ENCODE data around the gene CTNND2.

CTNND2 gene

DNA sequence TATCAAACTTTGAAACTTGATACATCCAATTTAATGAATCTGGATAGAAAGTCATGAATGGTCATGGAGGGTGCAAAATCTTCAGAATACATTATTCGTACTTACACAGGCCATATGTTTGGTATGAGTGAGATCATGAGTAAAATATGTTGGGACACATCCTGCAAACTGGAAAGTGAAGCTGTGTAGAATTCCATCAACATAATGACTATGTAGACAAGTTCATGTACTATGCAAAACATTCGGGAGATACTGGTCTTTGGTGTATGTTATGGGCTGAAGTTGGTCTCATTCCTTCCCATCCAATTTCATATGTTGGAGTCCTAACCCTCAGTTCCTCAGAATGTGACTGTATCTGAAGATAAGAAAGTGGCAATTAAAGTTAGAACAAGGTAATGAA, 18.1 kb upstream of the CTNND2 start:
- TF ChIP-seq, protein P1, sequence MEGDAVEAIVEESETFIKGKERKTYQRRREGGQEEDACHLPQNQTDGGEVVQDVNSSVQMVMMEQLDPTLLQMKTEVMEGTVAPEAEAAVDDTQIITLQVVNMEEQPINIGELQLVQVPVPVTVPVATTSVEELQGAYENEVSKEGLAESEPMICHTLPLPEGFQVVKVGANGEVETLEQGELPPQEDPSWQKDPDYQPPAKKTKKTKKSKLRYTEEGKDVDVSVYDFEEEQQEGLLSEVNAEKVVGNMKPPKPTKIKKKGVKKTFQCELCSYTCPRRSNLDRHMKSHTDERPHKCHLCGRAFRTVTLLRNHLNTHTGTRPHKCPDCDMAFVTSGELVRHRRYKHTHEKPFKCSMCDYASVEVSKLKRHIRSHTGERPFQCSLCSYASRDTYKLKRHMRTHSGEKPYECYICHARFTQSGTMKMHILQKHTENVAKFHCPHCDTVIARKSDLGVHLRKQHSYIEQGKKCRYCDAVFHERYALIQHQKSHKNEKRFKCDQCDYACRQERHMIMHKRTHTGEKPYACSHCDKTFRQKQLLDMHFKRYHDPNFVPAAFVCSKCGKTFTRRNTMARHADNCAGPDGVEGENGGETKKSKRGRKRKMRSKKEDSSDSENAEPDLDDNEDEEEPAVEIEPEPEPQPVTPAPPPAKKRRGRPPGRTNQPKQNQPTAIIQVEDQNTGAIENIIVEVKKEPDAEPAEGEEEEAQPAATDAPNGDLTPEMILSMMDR (IDR thresholded peaks at IDR 0.05; ENCODE audit: low read depth, low read length): no peak
- no peaks in the 10 kb centered on the region for H3K4me1 ChIP-seq
- no peak overlapping the region for H3K4me3 ChIP-seq (ENCODE audit: low read depth, low read length)
- H3K27me3 ChIP-seq: no peaks in the 10 kb centered on the region
- DNase-seq: no peak
- no peaks in the 10 kb centered on the region for H3K9me3 ChIP-seq
- no peaks in the 10 kb centered on the region for H3K36me3 ChIP-seq

DNA sequence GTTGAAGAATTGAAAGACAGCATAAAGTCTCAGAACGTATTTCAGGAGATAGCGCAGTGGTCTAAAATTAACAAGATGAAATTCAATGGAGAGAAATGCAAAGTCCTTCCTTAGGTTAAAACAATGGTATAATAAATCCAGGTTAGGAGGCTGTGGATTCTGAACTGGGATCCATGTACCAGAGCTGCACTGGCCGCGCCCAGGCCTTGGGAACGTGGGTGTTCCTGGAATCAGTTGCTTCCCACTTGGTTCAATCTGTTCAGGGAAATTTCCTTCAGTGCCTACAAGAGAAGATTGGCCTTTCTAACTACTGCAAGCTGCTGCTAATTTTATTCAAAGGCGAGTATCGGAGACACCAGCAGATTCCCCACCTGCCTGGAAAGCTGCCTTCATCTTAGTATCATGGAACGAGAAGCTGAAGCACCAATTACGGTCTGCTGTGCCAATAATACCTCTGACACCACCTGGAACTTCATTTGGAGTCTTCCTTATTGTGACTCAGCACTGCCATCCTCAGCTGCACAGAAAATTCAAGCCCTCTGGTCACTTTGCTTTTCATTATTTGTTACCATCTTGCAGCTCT, 14.3 kb upstream of the CTNND2 start:
- TF ChIP-seq, protein P1 (IDR thresholded peaks at IDR 0.05; ENCODE audit: low read depth, low read length): no peak
- H3K9me3 ChIP-seq: no peaks in the 10 kb centered on the region
- H3K36me3 ChIP-seq: no peaks in the 10 kb centered on the region
- H3K4me3 ChIP-seq (ENCODE audit: low read depth, low read length): no peak overlapping the region
- no peaks in the 10 kb centered on the region for H3K4me1 ChIP-seq
- no peaks in the 10 kb centered on the region for H3K27me3 ChIP-seq
- DNase-seq: no peak

DNA sequence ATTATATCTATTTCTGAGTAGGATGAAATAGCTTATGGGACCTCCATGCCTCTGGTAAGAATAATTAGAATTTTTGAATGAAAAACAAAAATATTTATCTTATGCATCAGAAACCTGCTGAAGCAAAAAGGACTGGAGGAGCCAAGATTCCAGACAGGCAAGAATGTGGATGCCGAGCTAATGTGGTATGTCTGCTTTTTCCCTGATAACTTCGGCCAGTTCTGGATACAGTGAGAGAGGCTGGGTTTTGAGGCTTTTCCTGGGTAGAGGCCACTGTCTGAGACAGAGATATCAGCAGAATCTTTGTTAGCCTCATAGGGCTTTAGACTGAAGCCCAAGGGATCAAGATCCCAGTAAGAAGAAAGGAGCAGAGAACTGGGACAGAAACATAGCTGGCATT, 5.2 kb upstream of the CTNND2 start:
- peaks cover 8% of the 10 kb centered on the region for H3K27me3 ChIP-seq
- H3K4me3 ChIP-seq (ENCODE audit: low read depth, low read length): no peak overlapping the region
- TF ChIP-seq, protein P1 (IDR thresholded peaks at IDR 0.05; ENCODE audit: low read depth, low read length): no peak
- H3K9me3 ChIP-seq: no peaks in the 10 kb centered on the region
- H3K4me1 ChIP-seq: no peaks in the 10 kb centered on the region
- no peak for DNase-seq
- H3K36me3 ChIP-seq: no peaks in the 10 kb centered on the region

DNA sequence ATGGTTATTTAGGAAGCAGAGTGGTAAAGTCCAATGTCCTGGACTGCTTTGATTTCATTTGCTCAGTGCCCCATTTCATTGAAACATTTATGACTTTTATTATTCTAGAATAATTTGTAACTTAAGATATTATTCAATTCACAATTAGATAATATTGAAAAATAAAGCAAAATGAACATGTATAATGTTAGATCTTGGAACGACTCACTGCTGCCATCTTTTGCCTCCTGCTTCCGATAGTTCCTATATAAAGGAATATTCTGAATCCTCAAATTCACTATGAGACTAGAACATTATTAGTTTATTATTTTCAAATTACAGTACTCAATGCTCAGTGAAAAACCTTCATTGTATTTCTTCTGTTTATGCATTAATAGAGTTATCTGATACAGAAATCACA, 2.3 kb upstream of the CTNND2 start:
- Histone ChIP-seq H3K36me3 (no peaks in the 10 kb centered on the region), H3K4me1 (no peaks in the 10 kb centered on the region), H3K4me3 (ENCODE audit: low read depth, low read length) (no peak overlapping the region), H3K9me3 (no peaks in the 10 kb centered on the region), H3K27me3 (peaks cover 33% of the 10 kb centered on the region)
- DNase-seq: no peak
- TF ChIP-seq, protein P1 (IDR thresholded peaks at IDR 0.05; ENCODE audit: low read depth, low read length): no peak

DNA sequence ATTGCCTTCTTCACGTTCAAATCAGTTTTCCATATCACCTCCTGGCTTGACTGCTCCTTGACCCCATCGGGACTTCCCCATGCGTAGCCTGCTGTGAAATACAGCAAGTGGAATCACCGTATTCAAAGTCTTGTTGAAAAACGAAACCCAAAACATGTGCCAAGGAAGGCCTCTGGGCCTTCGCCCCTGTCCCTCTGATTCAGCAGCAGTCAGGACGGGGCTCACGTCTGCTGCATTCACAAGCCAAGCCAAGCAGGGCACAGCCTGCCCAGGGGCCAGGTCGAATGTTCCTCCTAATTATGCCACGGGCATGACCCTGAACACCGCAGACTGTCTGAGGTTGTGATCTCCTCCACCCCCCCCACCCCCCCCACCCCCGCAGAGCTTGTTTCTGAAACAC, 960 bp upstream of the CTNND2 start:
- H3K9me3 ChIP-seq: no peaks in the 10 kb centered on the region
- TF ChIP-seq, protein P1 (IDR thresholded peaks at IDR 0.05; ENCODE audit: low read depth, low read length): no peak
- H3K4me3 ChIP-seq (ENCODE audit: low read depth, low read length): no peak overlapping the region
- no peak for DNase-seq
- H3K36me3 ChIP-seq: no peaks in the 10 kb centered on the region
- H3K4me1 ChIP-seq: no peaks in the 10 kb centered on the region
- H3K27me3 ChIP-seq: peaks cover 33% of the 10 kb centered on the region

DNA sequence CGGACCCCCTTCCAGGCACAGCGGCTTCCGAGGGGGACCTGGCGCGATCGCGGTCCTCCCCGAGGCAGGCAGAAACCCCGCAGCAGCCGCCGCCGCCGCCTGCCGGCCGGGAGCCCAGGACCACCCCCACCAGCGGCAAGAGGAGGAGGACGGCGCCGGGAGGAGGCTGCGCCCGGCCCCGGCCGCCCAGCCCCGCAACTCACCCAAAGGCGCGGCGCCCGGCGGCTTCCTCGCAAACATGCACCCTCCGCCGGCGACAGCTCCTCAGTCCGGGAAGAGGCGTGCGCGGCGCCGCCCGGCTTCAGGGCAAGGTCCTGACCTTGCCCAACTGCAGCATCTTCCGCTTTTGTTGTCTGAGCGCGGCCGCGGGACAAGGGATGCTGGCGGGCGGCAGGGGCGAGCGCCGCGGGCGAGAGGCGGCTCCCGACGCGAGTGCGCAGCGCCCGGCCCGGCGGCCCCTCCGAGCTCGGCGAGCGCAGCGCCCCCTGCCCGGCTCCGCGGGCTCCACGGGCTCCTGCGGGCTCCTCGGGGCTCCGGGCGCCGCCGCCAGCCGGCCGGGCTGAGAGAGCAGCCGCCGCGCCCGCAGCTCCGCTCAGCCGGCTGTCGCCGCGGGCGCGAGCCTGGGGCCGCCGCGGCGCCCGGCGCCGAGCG, 507 bp downstream of the CTNND2 start:
- peaks cover 33% of the 10 kb centered on the region for H3K27me3 ChIP-seq
- no peaks in the 10 kb centered on the region for H3K36me3 ChIP-seq
- peak overlapping the region; percentile 25 for H3K4me3 ChIP-seq (ENCODE audit: low read depth, low read length)
- DNase-seq: peak; percentile 62
- TF ChIP-seq, protein P1 (IDR thresholded peaks at IDR 0.05; ENCODE audit: low read depth, low read length): no peak
- no peaks in the 10 kb centered on the region for H3K9me3 ChIP-seq
- no peaks in the 10 kb centered on the region for H3K4me1 ChIP-seq
